ENCODE results near the gene OLFM2.
"Not testable (repeated sequence)": the region's sequence is repeated elsewhere in the genome, so short reads cannot be mapped to it uniquely, and the experiment has no call there.

Gene OLFM2

DNA sequence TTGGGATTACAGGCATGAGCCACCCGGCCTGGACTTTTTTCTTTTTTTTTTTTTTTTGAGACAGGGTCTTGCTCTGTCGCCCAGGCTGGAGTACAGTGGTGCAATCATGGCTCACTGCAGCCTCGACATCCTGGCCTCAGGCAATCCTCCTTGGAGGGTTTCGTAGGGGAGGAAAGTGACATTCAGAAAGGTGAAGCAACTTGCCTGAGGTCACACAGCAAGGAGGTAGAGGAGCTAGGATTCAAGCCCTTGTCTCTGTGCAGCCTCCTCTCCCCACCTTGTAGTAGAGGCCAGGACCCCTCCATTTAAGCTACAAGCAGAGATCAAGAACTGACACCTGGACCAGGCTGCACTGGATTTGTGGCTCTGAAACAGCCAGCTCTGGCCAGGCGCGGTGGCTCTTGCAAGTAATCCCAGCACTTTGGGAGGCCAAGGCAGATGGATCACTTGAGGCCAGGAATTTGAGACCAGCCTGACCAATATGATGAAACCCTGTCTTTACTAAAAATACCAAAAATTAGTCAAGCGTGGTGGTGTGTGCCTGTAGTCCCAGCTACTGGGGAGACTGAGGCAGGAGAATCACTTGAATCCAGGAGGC, 10.3 kb upstream of the OLFM2 start:
- in situ Hi-C loops (cut with HindIII; ENCODE audit: low pct_ligation_motif_present, low pct_unique_long_range_greater_than_20kb, low sequenced_read_pairs); DNase-seq: not testable (repeated sequence)

DNA sequence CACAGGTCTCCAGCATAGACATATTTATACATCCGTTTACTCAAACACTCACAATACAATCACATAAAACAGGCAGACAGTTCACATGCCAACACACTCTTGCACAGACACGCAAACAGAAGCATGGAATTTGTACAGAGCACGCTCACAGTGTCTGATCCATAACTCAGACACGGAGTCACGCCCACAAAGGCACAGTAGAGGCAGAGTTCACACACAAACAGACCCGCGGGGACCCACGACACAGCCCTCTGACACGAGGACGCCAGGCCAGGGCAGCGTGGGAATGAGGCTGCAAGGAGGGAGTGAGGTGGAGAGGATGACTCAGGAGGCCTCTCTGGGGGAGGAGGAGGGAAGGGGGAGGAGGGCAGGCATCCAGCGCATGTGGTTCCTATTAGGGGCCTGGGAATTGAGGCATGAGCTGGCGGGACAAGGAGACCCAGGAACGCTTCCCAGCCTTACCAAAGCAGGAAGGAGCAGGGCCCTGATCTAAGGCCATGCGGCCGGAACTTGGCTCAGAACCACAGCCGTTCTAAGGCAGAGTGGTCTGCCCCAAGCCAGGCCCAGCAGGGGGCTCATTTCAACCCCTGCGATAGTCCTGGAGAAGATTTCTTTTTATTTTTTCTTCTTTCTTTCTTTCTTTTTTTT, 9.1 kb upstream of the OLFM2 start:
- peak; percentile 47 for DNase-seq
- in situ Hi-C loops (cut with HindIII; ENCODE audit: low pct_ligation_motif_present, low pct_unique_long_range_greater_than_20kb, low sequenced_read_pairs) = no loop called here

DNA sequence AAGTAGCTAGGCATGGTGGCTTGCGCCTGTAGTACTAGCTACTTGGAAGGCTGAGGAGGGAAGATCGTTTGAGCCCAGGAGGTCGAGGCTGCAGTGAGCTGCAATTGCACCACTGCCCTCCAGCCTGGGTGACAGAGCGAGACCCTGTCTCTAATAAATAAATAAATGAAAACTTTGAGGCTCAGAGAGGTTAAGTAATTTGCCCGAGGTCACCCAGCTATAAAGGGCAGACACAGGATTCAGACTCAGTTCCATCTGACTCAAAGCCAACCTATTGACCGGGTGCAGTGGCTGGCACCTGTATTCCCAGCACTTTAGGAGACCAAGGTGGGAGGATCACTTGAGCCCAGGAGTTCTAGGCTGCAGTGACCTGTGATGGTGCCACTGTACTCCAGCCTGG, 7.4 kb upstream of the OLFM2 start:
- no peak for DNase-seq
- in situ Hi-C loops (cut with HindIII; ENCODE audit: low pct_ligation_motif_present, low pct_unique_long_range_greater_than_20kb, low sequenced_read_pairs) = no loop called here

DNA sequence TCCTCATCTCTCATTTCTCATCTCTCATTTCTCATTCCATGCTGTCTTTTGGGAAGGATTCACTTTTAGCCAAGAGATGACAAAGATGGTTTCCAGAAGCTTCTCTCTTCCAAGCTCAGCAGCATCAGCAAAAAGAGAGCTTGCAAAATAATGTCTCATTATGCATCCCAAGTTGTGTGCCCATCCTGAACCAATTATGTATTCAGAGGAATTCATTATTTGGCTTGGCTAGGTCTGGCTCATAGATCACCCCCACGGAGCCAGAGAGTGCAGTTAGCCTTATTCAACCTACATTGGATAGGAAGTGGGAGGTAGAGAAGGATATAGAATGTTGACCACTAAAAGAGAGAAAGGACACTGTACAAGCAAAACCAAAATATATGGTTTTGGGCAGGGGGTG, 5.4 kb upstream of the OLFM2 start:
- in situ Hi-C loops (cut with HindIII; ENCODE audit: low pct_ligation_motif_present, low pct_unique_long_range_greater_than_20kb, low sequenced_read_pairs) = no loop called here
- DNase-seq = no peak

- DNase-seq = no peak
- in situ Hi-C loops (cut with HindIII; ENCODE audit: low pct_ligation_motif_present, low pct_unique_long_range_greater_than_20kb, low sequenced_read_pairs) = no loop called here
These were observed 4.9 kb upstream of the OLFM2 start for GRCh38 chr19:9941231-9941630.

DNA sequence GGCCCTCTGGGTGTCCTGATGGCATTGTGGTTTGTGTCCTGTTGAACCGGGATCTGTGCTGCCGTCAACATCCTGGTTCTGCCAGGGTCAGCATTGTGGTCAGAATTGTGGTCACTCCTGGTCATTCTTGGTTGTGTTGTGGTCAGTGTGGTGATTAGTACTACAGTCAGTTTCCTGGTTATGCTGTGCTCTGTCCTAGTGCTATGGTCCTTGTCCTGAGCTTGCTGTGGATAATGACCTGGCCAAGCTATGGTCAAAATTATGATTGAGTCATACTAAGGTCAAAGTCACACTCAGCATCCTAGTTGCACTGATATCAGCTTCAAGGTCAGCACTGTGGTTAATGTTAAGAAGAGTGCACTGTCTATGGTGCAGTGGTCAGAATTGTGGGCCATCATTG, 4.5 kb upstream of the OLFM2 start:
- no peak for DNase-seq
- in situ Hi-C loops (cut with HindIII; ENCODE audit: low pct_ligation_motif_present, low pct_unique_long_range_greater_than_20kb, low sequenced_read_pairs) = no loop called here

DNA sequence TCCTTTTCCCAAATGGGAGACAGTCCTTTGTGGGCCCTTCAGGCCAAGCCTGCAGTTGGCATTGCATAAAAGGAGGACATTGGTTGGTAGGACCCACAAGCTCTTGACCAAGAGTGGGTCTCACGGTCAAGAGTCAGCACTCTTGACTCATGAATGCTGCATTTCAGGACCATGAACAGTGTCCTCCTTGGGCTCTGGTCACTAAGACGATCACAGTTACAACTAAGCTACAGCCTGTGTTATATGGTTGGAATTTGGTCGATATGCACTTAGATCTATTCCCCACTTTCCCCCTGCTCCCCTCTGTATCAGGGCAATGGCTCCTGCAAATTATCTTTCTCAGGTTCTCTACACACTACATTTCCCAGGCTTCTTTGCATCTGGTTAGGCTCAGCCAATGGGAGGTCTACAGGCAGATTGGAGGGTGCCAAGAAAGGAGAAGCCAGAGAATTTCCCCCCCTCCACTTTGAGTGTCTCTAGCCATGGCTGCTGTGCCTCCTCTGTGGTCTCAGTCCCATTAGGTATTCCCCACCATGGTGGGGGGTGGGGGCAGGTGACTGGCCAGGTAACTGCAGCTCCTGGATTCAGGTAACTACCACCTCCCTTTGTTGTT, 3.1 kb upstream of the OLFM2 start:
- DNase-seq = no peak
- in situ Hi-C loops (cut with HindIII; ENCODE audit: low pct_ligation_motif_present, low pct_unique_long_range_greater_than_20kb, low sequenced_read_pairs) = no loop called here

- no peak for DNase-seq
- in situ Hi-C loops (cut with HindIII; ENCODE audit: low pct_ligation_motif_present, low pct_unique_long_range_greater_than_20kb, low sequenced_read_pairs) = no loop called here
These were observed 691 bp upstream of the OLFM2 start for GRCh38 chr19:9937001-9937411.

DNA sequence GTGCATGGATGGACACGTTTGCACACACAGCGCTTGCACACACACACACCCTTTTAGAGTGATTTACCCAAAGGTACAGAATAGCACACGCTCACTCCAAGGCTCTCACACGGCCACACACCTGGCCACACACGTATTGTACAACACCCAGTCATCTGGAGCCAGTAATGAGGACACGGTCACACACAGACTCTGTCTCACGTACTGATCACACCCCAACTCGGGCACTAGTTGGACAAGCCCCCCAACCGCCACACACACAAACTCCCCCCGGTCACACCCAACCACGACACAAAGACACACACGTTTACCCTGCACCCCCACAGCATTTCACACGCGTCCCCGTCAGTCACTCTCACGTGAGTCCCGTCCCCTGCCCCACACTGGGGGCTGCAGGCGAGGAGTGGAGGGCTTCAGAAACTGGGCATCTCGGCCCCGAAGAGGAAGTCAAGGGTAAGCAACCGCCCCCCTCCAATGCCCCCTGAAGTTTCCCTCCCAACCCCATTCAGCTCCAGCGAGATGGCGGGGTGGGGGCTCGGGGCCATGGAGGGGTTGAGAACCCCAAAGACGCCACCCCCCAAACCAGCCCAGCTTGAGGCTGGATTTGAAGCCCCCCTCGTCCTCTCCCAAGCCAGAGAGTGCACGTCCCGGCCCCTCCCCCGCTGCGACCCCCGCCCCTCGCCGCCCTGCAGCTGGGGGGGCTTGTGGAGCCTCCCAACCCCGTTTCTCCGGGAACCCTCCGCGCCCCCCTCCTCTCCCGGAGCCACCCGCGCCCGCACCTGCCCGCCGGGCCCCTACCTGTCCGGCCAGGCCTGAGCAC, 599 bp downstream of the OLFM2 start:
- in situ Hi-C loops (cut with HindIII; ENCODE audit: low pct_ligation_motif_present, low pct_unique_long_range_greater_than_20kb, low sequenced_read_pairs) = no loop called here
- DNase-seq = no peak

- DNase-seq = peak; percentile 58
- in situ Hi-C loops (cut with HindIII; ENCODE audit: low pct_ligation_motif_present, low pct_unique_long_range_greater_than_20kb, low sequenced_read_pairs) = no loop called here
These were observed 2.0 kb downstream of the OLFM2 start for GRCh38 chr19:9934132-9934950.

DNA sequence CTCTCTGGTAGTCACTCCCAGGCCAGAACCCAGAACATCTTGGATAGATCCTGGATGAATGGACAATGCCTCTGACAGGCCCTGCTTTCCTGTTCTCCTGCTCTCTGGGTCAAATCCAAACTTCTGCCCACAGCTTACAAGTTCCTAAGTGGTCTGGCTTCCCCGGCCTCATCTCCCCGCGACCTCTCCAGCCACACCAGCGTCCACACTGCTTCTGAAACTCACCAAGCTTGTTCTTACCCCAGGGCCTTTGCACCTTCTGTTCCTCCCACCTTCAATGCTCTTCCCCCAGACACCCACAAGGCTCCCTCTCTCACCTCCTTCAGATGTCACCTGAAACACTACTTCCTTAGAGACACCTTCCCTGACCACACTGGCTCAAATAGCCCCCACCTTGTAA, 3.5 kb downstream of the OLFM2 start:
- DNase-seq = no peak
- in situ Hi-C loops (cut with HindIII; ENCODE audit: low pct_ligation_motif_present, low pct_unique_long_range_greater_than_20kb, low sequenced_read_pairs) = no loop called here

- no peak for DNase-seq
- in situ Hi-C loops (cut with HindIII; ENCODE audit: low pct_ligation_motif_present, low pct_unique_long_range_greater_than_20kb, low sequenced_read_pairs) = no loop called here
These were observed 4.7 kb downstream of the OLFM2 start for GRCh38 chr19:9931629-9932028.

DNA sequence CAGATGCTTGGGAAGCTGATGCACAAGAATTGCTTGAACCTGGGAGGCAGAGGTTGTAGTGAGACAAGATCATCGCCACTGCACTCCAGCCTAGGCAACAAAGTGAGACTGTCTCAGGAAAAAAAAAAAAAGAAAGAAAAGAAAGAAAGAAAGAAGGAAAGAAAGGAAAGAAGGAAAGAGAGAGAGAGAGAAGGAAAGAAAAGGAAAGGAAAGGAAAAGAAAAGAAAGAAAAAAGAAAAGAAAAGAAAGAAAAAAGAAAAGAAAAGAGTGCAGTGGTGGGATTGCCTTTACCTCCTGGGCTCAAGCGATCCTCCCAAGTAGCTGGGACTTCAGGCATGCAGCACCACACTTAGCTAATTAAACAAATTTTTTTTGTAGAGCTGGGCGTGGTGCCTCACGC, 12.9 kb downstream of the OLFM2 start:
- DNase-seq = no peak
- in situ Hi-C loops (cut with HindIII; ENCODE audit: low pct_ligation_motif_present, low pct_unique_long_range_greater_than_20kb, low sequenced_read_pairs) = no loop called here

GRCh38 chr19:9922782-9923379, 13.4 kb downstream of the OLFM2 start:
- DNase-seq; in situ Hi-C loops (cut with HindIII; ENCODE audit: low pct_ligation_motif_present, low pct_unique_long_range_greater_than_20kb, low sequenced_read_pairs): not testable (repeated sequence)

GRCh38 chr19:9917321-9917720, 19.0 kb downstream of the OLFM2 start:
- in situ Hi-C loops (cut with HindIII; ENCODE audit: low pct_ligation_motif_present, low pct_unique_long_range_greater_than_20kb, low sequenced_read_pairs) = no loop called here
- peak; percentile 37 for DNase-seq

DNA sequence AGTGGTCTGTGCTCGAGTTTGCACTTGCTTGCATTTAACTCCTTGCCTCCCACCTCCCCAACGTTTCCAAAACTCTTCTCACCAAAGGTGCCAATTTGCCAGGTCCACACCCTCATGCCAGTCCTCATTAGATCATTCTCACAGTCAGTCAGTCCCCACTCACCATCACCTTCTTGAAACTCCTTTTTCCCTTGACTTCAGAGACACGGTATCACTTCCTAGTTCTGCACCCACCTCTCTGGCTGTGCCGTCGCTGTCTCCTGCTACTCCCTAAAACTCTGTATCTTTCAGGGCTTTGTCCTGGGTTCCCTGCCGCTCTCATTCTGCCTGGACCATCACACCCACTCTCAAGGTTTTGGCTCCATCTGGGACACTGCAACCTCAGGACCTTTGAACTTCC, 19.6 kb downstream of the OLFM2 start:
- no peak for DNase-seq
- in situ Hi-C loops (cut with HindIII; ENCODE audit: low pct_ligation_motif_present, low pct_unique_long_range_greater_than_20kb, low sequenced_read_pairs) = no loop called here

DNA sequence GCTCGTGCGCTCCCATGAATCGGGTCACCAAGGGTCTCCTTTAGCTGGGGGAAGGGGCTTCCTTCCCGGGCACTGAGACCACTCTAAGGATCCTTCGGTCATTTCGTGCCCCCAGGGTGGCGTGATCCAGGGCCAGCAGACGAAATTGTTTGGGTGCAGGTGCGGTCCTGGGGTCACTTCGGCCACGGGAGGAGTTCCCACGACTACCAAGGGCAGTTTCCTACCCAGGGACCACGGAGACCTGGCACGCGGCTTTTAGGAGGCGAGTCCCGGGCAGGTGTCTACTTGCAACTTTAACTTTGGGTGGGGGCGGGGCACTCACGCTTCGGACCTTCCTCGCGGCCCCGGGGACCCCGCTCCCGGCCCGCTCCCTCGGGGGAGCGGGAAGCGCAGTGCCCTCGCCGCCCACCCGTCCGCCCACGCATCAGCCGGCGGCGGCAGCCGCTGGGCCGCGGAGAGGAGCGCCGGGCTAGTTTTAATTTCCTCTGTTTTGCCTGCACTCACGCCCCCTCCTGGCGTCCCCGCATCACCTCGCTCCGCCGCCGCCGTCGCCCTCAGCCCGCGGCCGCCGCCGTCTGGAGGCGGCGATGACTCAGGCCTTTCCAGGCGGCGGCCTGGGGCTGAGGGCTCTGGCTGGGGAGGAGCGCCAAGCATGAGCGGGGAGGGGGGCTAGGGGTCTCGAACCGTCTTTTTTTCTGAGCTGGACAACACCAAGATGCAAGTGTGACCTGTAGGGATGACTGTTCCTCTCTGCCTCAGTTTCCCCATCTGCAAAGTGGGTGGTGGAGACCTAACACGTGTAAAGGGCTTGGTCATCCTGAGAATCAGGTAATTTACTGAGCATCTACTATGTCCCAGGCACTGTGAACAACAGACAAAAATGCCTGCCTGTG, 21.8 kb downstream of the OLFM2 start:
- DNase-seq = peak; percentile 83
- in situ Hi-C loops (cut with HindIII; ENCODE audit: low pct_ligation_motif_present, low pct_unique_long_range_greater_than_20kb, low sequenced_read_pairs) = no loop called here

GRCh38 chr19:9914001-9914314, 22.4 kb downstream of the OLFM2 start:
- in situ Hi-C loops (cut with HindIII; ENCODE audit: low pct_ligation_motif_present, low pct_unique_long_range_greater_than_20kb, low sequenced_read_pairs) = no loop called here
- no peak for DNase-seq
